HG03103 (cell line): ENCODE measurements around the gene LRRC32.
"Not testable (repeated sequence)": the region's sequence is repeated elsewhere in the genome, so short reads cannot be mapped to it uniquely, and the experiment has no call there.

Source experiments
- ATAC-seq: cut with Tn5 transposase; IDR thresholded peaks from one replicate; pipeline ENCODE4 v1.9.1; 2021; ENCODE audit warnings: low read depth; ENCODE audit not compliant: unreplicated experiment

Gene LRRC32

GRCh38 chr11:76654298-76654851 is 16.2 kb downstream of the LRRC32 start:
- ATAC-seq: no peak

DNA sequence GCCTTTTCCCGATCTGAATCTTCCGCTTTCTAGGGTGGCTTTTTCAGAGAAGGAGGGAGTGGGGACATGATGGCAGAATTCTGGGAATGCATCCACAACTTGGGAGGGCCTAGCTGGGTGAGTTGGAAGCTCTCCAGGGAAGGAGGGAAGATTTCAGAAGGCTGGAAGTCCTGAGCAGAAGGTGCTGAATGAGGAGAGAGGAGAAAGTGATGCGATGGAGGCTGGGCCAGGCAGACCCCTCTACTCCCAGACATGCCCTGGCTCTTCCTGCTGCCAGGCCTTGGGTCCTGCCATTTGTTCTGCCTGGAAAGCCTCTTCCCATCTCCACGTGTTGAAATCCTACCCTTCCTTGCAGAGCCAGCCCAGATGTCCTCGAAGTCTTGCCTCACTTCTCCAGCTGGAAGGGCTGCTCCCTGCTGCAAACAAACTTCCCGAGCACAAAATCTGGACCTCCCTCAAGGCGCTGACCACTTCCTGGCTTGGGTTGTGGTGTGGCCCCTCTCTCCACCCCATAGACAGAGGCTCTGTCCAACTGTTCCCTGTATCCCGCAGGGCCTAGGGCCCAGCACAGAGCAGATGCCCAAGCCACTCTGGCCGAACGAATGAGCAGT is 16.8 kb downstream of the LRRC32 start:
- ATAC-seq: no peak

GRCh38 chr11:76653012-76653673 is 17.4 kb downstream of the LRRC32 start:
- no peak for ATAC-seq

DNA sequence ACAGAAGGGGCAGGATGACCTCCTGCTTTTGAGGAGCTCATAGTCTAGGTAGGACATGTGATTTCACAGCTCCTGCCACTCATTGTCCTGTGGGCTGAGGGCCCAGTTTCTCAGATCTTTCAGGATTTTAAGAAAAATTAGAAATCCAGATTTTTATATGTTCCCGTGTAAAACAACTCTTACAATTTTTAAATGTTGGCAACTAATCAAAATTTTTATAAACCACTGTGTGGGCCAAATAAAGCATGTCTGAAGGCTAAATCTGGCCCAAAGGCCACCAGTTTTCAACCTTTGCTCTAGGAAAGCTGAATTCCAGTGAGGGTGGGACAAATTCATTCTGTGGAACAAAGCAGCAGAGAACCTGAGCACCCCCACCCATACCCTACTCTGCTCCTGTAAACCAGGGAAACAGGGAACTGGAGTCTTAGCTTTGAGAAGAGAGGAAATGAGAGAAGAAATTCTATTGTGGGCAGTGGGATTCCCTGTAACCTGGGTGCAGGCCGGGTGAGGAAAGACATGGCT is 20.6 kb downstream of the LRRC32 start:
- no peak for ATAC-seq

GRCh38 chr11:76649011-76649410 is 21.5 kb downstream of the LRRC32 start:
- ATAC-seq: no peak

DNA sequence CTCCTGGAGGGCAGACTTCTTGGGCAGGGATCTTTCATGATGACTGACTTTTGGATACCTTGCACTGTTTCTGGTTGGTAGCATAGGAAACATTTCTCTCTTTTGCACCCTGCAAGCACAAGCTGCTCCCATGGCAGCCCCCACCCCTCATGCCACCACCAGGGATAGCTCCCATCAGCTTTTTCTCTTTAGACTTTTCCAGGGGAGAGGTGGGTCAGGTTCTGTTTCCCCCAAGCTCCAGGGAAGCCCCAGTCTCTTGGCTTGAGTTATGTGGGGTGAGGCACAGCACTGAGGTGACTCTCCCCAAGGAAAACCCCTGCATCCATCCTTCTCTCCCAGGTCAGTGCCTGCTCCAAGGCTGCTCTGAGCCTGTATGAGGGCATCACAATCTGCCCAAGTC is 22.5 kb downstream of the LRRC32 start:
- ATAC-seq: no peak

DNA sequence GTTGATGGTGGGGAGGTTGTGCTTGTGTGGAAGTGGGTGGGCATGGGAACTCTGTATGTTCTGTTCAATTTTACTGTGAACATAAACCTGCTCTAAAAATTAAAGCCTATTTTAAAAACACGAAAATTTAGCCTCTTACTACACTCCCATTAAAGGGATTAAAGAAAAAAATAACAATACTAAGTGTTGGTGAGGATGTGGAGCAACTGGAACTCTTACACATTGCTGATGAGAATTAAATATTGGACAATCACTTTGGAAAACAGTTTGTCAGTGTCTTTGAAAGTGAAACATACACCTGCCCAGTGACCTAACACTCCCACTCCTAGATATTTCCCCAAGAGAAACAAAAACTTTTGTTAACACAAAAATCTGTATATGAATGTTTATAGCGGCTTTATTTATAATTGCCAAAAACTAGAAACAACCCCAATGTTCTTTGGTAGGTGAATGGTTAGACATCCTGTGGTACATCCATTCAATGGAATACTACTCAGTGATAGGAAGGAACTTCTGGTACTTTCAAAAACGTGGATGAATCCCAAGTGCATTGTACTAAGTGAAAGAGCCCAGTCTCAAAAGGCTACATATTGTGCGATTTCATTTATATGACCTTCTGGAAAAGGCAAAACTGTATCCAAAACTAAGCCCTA is 23.5 kb downstream of the LRRC32 start:
- ATAC-seq: no peak

DNA sequence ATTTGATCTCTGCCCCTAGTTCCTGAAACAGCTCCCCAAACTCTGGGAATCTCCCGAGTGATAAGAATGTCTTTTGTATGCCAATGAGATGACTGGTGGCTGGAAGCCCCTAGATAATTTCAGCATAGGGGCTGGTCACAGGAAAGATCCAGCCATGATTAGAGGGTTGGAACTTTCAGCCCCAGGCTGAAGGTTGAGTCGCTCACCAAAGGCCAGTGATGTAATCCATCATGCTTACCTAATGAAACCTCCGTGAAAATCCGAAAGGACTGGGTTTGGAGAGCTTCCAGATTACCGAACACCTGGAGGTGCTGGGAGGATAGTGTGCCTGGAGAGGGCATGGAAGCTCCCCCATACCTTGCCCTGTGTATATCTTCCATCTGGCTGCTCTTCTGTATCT is 26.0 kb downstream of the LRRC32 start:
- ATAC-seq: no peak

GRCh38 chr11:76643711-76644110 is 26.8 kb downstream of the LRRC32 start:
- ATAC-seq: not testable (repeated sequence)

DNA sequence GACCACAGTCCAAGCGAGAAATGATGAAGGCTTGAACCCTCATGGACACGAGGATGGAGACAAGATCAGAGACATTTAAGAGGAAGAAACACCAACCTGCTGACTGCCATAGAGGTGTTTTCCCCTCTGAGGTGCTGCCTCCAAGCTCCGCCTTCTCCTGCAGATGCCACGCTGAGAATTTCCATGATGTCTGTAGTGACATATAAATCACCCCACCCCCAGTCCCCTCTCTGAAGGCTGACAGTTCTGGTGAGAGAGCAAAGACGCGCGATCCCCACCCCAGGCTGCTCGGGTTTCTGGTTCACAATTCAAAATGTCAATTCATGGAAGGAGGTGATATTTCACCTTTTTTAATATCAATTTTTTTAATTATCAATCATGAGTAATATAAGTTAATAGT is 28.2 kb downstream of the LRRC32 start:
- no peak for ATAC-seq

GRCh38 chr11:76641905-76642304 is 28.6 kb downstream of the LRRC32 start:
- no peak for ATAC-seq

DNA sequence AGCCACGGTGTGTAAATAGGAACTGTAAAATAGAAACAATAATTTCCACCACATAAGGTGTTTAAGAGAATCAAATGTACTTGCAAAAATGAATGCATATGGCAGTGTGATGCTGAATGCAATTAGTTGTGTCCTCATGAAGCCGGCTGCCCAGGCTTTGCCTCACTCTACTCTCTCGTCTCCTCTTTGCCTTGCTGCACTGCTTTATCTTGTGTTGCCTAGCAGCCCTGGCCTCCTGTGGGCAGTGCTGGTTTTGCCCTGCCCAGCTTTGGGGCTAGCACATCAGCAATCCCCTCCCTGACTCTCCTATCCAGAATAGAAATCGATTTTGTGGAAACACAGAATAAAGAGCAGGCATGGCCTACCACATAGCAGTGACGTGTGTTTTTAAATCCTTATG is 30.0 kb downstream of the LRRC32 start:
- no peak for ATAC-seq

GRCh38 chr11:76639621-76640020 is 30.9 kb downstream of the LRRC32 start:
- no peak for ATAC-seq

GRCh38 chr11:76638270-76639197 is 32.0 kb downstream of the LRRC32 start:
- ATAC-seq: no peak

GRCh38 chr11:76637491-76638269 is 32.9 kb downstream of the LRRC32 start:
- ATAC-seq: peak; percentile 81

DNA sequence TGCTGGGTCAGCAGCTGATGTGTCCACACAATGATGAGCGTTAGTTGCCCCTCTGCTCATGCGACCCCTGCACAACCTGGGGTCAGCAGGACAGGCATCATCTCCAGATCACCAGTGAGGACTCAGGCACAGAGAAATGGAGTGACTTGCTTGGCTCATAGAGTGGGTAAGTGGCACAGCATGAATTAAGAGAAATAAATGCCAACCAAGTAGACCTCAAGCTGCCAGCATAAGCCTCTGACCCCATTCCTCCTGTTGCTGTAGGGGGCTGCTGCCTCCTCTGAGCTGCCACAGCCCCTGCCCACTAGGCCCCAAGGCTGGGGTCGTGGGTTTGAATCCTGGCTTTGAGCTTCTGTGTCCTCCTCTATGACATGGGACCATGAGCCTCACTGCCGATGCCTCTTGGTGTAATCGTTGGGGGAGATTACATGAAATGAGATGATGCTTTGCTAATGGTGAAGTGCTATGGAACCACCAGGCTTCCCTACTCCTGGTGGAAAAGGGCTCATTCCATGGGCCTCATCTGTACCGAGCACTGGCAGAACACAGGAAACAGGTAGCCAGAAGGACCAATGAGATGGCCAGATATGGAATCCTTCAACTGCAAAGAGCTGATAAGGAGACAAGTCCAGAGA is 33.6 kb downstream of the LRRC32 start:
- ATAC-seq: no peak

DNA sequence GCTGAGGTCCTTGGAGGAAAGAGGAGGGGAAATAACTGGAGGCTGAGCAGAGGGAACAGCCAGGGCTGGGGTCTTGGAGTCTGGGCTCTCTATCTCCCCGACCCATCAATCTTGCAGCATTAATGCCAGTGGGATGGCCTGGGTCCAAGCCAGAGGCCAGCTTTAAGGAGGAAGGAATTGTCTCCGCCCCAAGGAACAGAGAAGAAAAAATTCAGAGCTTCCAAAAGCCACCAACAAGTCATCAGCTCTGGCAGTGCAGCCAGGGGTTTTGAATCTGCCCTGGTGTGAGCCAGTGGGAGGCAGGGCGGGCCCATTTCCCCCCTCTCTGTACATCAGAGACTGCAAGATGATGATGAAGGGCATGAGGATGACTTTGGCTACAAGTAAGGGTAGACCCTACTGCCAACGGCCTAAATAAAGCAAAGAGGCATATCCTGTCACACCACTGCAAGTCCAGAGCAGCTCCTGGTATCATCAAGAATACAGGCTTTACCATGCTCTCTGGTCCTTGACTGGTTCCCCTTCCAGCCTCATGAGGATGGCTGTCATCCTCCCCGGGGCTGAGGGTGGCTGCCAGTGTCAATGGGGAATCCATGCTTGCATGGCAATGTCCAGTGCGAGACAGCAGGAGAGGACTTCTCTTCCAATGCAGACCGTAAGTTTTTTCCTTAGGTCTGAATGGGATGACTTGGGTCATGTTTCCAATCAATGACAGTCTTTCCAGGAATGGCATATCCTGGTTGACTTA is 34.4 kb downstream of the LRRC32 start:
- no peak for ATAC-seq

DNA sequence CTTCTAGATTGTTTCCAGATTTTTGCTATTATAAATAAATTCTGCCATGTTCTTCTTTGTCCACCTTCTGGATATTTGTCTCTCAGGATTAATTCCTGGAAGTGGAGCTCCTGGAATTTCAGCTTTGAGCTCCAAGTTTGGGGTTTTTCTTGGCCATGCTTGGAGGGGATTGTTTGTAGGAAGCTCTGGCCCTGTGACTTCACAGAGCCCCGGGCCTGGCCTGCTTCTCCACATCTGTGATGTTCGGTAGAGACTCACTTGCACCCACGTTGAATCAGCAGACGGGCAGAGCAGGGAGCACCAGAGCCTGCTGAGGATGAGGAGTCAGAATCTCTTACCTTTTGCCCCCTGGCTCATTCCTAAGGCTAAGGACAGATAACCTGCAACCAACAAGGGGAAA is 35.7 kb downstream of the LRRC32 start:
- no peak for ATAC-seq

DNA sequence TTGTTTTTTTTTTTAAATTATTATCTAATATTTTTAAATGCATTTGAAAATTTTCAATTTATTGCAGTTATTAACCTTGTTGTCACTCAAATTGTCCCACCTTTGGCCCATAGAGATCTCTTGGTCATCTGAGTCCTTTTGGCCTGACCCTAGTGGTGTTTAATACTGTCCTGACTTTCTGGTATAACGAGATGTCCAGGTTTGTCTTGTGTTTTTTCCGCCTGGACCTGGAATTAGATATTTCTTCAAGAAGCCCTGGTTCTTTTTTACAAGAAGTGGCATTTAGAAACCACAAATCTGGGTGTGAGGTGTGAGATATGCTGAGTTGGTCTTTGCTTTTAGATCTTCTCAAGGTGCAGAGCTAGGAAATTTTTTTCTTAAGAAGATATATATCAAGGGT is 38.1 kb downstream of the LRRC32 start:
- ATAC-seq: no peak
